ENCODE results near the gene ATG9A. TPM values are rescaled to one million over a fixed set of nuclear protein-coding genes. Genes with fewer than 3 reads are reported as not detected.
A peak's percentile ranks its signal among the peaks of the same experiment; 100 is the strongest.

ATG9A gene
- total RNA-seq, 3 donors from 2014 or later = 35.6 to 44.5 (median 37.0) TPM

DNA sequence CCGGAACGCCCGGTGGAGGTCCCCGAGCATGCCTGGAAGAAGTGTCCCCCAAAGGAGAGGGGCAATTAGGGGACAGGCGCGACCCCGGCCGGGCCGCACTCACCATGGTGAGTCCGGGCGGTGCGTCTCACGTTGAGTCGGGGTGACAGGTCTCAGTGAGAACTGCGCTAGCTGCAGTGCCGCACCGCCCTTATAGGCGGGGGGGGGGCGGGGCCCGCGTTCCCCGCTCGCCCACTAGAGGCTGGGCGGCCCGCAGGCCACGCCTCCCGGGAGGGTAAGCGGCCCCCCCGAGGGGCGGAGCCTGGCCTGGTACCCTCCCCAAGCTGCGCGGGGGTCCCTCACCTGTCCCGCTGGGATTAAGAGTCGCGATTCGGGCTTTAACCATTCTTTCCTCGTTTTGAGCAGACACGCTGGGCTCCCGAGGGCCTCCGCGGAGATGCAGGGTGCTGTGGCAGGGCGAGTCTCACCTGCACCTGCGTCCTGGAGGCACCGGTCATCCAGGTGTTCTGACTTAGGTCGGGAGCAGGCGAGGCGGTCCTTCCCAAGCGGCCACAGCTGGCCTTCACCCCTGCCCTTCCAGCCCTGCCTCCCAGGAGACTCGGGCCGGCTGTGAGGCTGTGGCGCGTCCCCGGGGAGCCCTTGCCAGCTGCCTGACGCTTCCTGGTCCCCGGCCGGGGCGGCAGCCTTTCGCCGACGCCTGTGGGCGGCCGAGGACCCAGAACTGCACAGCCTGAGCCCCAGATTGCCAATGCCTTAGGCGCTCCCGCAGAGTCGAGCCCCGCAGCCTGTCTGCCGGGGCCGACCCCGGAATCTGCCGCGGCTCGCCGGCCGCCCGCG is 24.5 kb upstream of the ATG9A start, which contains the start of gene TUBA4A:
Gene TUBA4A, minus strand, starts transcription at position 166 of the 837 bp plus-strand sequence. Its CDS starts 60 bp downstream, at position 106.
- Histone ChIP-seq H3K4me1 (peaks cover 11% of the 10 kb centered on the region in 2 donors), H3K9me3 (no peaks in the 10 kb centered on the region), H3K27ac (peak within 1 kb of the TSS; percentile 93 to 98), H3K36me3 (no peaks in the 10 kb centered on the region), H3K27me3 (no peaks in the 10 kb centered on the region), H3K4me3 (peak within 1 kb of the TSS; percentile 55 to 76 (median 69))
- peak; percentile 65 to 86 (median 67) for TF ChIP-seq POLR2AphosphoS5 (IDR thresholded peaks at IDR 0.05)
- TF ChIP-seq, protein P1, sequence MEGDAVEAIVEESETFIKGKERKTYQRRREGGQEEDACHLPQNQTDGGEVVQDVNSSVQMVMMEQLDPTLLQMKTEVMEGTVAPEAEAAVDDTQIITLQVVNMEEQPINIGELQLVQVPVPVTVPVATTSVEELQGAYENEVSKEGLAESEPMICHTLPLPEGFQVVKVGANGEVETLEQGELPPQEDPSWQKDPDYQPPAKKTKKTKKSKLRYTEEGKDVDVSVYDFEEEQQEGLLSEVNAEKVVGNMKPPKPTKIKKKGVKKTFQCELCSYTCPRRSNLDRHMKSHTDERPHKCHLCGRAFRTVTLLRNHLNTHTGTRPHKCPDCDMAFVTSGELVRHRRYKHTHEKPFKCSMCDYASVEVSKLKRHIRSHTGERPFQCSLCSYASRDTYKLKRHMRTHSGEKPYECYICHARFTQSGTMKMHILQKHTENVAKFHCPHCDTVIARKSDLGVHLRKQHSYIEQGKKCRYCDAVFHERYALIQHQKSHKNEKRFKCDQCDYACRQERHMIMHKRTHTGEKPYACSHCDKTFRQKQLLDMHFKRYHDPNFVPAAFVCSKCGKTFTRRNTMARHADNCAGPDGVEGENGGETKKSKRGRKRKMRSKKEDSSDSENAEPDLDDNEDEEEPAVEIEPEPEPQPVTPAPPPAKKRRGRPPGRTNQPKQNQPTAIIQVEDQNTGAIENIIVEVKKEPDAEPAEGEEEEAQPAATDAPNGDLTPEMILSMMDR (IDR thresholded peaks at IDR 0.05) = peak in 2 of 3 donors; percentile 25 to 27
- peak; percentile 83 for TF ChIP-seq POLR2A (IDR thresholded peaks at IDR 0.05)
- DNase-seq (ENCODE audit: low spot score in 2 of 2) = peak; percentile 85
- intact Hi-C loops (cut with DNase I; ENCODE audit: low total_unique reads) = no loop called here

DNA sequence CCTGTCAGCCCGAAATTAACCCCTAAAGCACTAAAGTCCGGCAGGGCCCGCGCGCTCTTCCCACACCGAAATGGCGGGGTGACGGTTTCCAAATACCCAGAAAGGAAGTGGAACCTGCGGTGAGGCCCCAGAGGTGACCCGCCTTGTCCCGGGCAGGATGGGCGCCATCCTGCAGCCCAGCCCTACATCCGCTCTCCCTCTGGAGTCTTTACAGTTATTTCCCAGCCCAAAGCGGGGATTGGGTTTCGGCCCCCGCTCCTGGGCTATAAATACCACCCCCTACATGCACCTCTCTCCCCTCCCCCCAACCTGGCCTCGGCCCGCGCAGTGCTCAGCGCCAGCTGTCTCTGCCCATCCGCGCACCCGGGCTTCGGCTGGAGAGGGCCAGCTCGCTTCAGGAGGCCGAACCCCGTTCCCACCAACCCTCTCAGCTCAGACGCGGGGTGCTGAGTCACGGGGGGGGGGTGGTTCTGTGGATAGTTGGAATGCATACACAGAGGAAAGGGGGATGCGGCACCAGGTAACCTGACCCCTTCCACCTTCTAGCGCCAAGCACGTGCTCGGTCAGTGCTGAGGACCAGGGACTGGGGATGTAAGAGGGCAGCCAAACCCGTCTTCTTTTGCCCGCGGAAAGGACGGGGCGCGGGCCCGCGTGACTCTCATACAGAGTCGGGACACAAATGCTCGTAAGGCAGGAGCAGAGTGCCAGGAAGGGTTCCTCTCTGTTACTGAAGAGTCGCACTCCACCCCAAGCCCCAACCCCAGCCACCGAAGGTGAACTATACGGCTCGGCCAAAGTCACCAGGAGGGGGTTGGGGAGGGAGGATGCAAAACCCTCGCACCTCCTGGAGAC is 23.7 kb upstream of the ATG9A start, which contains the start of gene TUBA4B:
Gene TUBA4B, plus strand, starts transcription at position 344 of the 853 bp plus-strand sequence. Its CDS starts 165 bp downstream, at position 509.
- H3K9me3 ChIP-seq = no peaks in the 10 kb centered on the region
- peak within 1 kb of the TSS; percentile 55 to 76 (median 69) for H3K4me3 ChIP-seq
- intact Hi-C loops (cut with DNase I; ENCODE audit: low total_unique reads) = no loop called here
- TF ChIP-seq, protein P1 (IDR thresholded peaks at IDR 0.05) = no peak
- TF ChIP-seq POLR2AphosphoS5 (IDR thresholded peaks at IDR 0.05) = no peak
- TF ChIP-seq POLR2A (IDR thresholded peaks at IDR 0.05) = no peak
- DNase-seq (ENCODE audit: low spot score in 2 of 2) = no peak
- H3K4me1 ChIP-seq = peaks cover 17 to 18% of the 10 kb centered on the region in 2 donors
- no peaks in the 10 kb centered on the region for H3K36me3 ChIP-seq
- no peaks in the 10 kb centered on the region for H3K27me3 ChIP-seq
- H3K27ac ChIP-seq = peak within 1 kb of the TSS; percentile 93 to 98

DNA sequence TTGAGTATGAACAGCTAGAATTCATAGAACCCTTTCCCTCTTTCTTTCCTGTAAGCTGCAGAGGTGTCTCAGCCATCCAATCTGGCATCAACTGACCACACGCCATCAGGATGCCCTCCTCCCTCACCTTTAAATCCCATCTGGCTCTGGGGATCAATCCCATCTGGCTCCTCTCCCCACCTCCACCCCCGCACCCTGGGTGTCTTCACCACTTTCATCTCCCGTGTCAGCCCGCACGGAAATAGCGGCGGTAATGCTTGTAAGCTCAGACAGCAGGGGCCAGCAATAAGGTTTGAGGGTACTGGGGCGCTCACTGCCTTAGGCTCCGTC is 23.1 kb upstream of the ATG9A start:
- no peak for TF ChIP-seq POLR2A (IDR thresholded peaks at IDR 0.05)
- no peak for TF ChIP-seq POLR2AphosphoS5 (IDR thresholded peaks at IDR 0.05)
- TF ChIP-seq, protein P1 (IDR thresholded peaks at IDR 0.05) = no peak
- Histone ChIP-seq H3K27ac (peak overlapping the region; percentile 93 to 98), H3K4me3 (peak overlapping the region; percentile 55 to 76 (median 69)), H3K36me3 (no peaks in the 10 kb centered on the region), H3K27me3 (no peaks in the 10 kb centered on the region), H3K4me1 (peaks cover 19 to 23% of the 10 kb centered on the region in 2 donors), H3K9me3 (no peaks in the 10 kb centered on the region)
- intact Hi-C loops (cut with DNase I; ENCODE audit: low total_unique reads) = no loop called here
- no peak for DNase-seq (ENCODE audit: low spot score in 2 of 2)

DNA sequence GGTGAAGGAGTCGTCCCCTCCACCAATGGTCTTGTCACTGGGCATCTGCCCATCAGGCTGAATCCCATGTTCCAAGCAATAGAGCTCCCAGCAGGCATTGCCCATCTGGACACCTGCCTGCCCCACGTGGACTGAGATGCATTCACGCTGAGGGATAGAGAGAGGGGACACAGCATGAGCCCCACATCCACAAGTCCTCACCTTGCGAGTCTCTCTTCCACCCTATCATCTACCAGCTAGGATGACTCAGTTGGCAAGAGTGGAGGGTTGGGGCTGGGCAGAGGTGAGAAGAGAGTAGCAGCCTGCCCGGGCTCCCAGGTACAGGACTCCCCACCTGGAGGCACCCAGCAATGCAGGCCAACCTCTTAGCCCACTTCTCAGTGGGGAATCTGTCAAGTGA is 22.6 kb upstream of the ATG9A start:
- H3K4me3 ChIP-seq = peak overlapping the region; percentile 55 to 76 (median 69)
- peak overlapping the region; percentile 93 to 98 for H3K27ac ChIP-seq
- H3K9me3 ChIP-seq = no peaks in the 10 kb centered on the region
- H3K4me1 ChIP-seq = peaks cover 19 to 24% of the 10 kb centered on the region in 2 donors
- TF ChIP-seq, protein P1 (IDR thresholded peaks at IDR 0.05) = no peak
- TF ChIP-seq POLR2A (IDR thresholded peaks at IDR 0.05) = no peak
- intact Hi-C loops (cut with DNase I; ENCODE audit: low total_unique reads) = no loop called here
- no peaks in the 10 kb centered on the region for H3K36me3 ChIP-seq
- no peaks in the 10 kb centered on the region for H3K27me3 ChIP-seq
- no peak for DNase-seq (ENCODE audit: low spot score in 2 of 2)
